ENCODE measurements around the gene MAPKAP1.

Gene MAPKAP1

DNA sequence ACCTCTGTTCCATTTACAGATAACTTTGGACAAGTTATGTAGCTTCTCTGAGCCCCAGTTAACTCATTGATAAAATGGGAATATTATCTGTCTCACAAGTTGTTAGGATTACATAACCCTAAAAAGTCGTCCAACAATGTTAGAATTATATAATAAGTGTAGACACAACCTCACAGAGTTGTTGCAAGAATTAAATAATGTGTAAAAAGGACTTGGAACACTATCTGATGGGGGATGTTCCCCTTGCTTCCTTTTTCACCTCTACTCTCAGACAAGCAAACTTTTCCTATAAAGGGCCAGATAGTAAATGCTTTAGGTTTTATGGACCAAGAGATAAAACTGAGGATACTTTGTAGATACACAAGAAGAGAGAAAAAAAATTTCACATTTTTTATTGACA lies 251.9 kb downstream of the MAPKAP1 start:
- no peak for TF ChIP-seq ZNF274 (IDR thresholded peaks at IDR 0.05; ENCODE audit: low read depth, low read length)
- no peak for TF ChIP-seq SUZ12 (IDR thresholded peaks at IDR 0.05; ENCODE audit: extremely low read depth, insufficient read depth, insufficient read length)
- TF ChIP-seq YY1 (IDR thresholded peaks at IDR 0.05; ENCODE audit: insufficient read depth, insufficient read length): no peak
- H3K9me3 ChIP-seq (ENCODE audit: insufficient read depth, low read length): peaks cover 38% of the 10 kb centered on the region
- H3K27me3 ChIP-seq (ENCODE audit: insufficient read depth, insufficient read length): no peaks in the 10 kb centered on the region
- H3K9ac ChIP-seq (ENCODE audit: insufficient read length, low read depth): no peak overlapping the region
- H3K4me1 ChIP-seq (ENCODE audit: insufficient read depth, insufficient read length): no peaks in the 10 kb centered on the region
- no peak for DNase-seq (ENCODE audit: low read depth, low spot score)
- peaks cover 20% of the 10 kb centered on the region for H3K36me3 ChIP-seq (ENCODE audit: insufficient read depth, insufficient read length, low read length)
- no peak overlapping the region for H3K4me3 ChIP-seq (ENCODE audit: insufficient read length, low read depth)

DNA sequence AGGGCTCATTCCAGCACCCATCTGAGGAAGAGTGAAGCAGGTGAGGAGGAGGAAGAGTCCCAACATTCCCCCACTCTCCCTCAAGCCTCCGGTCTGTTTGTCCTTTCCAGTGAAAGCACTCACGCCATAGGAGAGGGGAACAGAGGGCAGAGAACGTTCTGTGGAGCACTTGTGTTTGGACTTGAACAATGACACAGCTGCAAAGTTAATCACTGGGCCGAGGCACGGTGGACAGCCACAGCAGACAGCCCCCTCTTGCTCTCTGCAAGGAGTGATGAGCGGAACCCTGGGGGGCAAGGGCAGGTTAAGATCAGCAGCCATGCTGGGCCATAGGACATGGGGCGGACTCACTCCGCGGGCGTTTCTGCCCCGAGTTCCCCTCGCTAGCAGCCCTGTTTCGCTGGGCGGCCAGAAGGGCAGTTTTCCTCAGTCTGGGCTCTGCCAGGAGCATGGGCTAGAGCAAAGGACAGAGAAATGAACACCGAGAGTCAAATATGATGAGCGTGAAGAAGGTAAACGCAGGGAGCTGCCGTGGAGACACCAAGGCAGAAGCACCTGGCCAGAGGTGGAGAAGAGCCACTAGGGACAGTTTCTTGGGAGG lies 259.7 kb downstream of the MAPKAP1 start:
- Histone ChIP-seq H3K27me3 (ENCODE audit: insufficient read depth, insufficient read length) (no peaks in the 10 kb centered on the region), H3K9ac (ENCODE audit: insufficient read length, low read depth) (no peak overlapping the region), H3K4me3 (ENCODE audit: insufficient read length, low read depth) (no peak overlapping the region), H3K36me3 (ENCODE audit: insufficient read depth, insufficient read length, low read length) (peaks cover 23% of the 10 kb centered on the region), H3K4me1 (ENCODE audit: insufficient read depth, insufficient read length) (peaks cover 7% of the 10 kb centered on the region), H3K9me3 (ENCODE audit: insufficient read depth, low read length) (no peaks in the 10 kb centered on the region)
- no peak for TF ChIP-seq YY1 (IDR thresholded peaks at IDR 0.05; ENCODE audit: insufficient read depth, insufficient read length)
- no peak for TF ChIP-seq SUZ12 (IDR thresholded peaks at IDR 0.05; ENCODE audit: extremely low read depth, insufficient read depth, insufficient read length)
- no peak for TF ChIP-seq ZNF274 (IDR thresholded peaks at IDR 0.05; ENCODE audit: low read depth, low read length)
- DNase-seq (ENCODE audit: low read depth, low spot score): no peak

DNA sequence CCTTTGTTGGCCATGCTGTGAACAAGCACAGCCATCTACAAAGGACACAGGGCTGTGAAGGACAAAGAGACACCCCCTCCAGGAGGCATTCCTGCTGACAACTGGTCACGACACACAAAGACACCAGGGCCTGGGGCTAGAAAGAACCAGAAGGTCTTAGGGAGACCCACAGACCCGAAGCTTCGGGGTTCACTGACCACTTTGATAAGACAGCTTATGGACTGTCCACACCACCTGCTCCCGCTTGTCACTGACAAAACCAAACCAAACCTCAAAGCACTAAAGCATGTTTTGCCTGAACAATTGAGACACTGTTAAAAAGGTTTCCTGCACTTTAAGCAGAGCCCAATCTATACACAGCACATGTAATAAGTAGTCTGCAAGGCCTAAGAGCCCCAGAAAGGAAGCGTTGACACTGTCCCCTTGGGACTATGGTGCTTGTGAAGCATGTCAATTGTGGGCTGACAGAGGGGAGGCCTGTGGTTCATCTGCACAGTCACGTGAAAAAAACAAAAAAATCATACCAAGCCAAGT lies 260.4 kb downstream of the MAPKAP1 start:
- H3K27me3 ChIP-seq (ENCODE audit: insufficient read depth, insufficient read length): no peaks in the 10 kb centered on the region
- no peak for TF ChIP-seq SUZ12 (IDR thresholded peaks at IDR 0.05; ENCODE audit: extremely low read depth, insufficient read depth, insufficient read length)
- no peak for TF ChIP-seq YY1 (IDR thresholded peaks at IDR 0.05; ENCODE audit: insufficient read depth, insufficient read length)
- no peak for TF ChIP-seq ZNF274 (IDR thresholded peaks at IDR 0.05; ENCODE audit: low read depth, low read length)
- DNase-seq (ENCODE audit: low read depth, low spot score): no peak
- peaks cover 7% of the 10 kb centered on the region for H3K4me1 ChIP-seq (ENCODE audit: insufficient read depth, insufficient read length)
- no peaks in the 10 kb centered on the region for H3K9me3 ChIP-seq (ENCODE audit: insufficient read depth, low read length)
- no peak overlapping the region for H3K9ac ChIP-seq (ENCODE audit: insufficient read length, low read depth)
- H3K4me3 ChIP-seq (ENCODE audit: insufficient read length, low read depth): no peak overlapping the region
- H3K36me3 ChIP-seq (ENCODE audit: insufficient read depth, insufficient read length, low read length): peaks cover 19% of the 10 kb centered on the region

DNA sequence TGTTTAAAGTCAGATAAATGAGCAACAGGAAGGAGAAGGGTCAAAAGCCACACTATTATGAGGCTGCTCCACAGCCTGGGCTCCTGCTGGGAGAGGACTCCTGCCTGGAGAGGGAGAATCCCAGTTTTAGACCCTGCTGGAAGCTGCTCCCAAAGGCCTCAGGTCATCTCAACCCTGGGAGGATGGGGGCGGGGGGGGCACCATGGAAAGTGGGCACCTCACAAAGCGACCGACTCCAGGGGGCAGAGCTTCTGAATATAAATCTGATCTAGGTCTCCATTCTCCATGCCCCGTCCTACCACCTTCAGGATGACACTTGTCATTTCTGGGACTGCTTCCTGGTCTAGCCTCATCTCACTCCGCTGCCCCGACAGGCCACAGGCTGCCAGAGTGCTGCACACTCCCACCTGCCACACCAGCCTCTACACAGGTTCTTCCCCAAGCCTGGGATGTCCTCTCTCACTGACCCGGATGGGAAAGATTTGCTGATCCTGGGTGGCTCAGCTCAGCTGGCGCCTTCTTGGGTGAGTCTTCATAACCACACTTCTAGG lies 262.0 kb downstream of the MAPKAP1 start:
- Histone ChIP-seq H3K9me3 (ENCODE audit: insufficient read depth, low read length) (no peaks in the 10 kb centered on the region), H3K4me1 (ENCODE audit: insufficient read depth, insufficient read length) (peaks cover 7% of the 10 kb centered on the region), H3K9ac (ENCODE audit: insufficient read length, low read depth) (no peak overlapping the region), H3K27me3 (ENCODE audit: insufficient read depth, insufficient read length) (no peaks in the 10 kb centered on the region), H3K4me3 (ENCODE audit: insufficient read length, low read depth) (no peak overlapping the region), H3K36me3 (ENCODE audit: insufficient read depth, insufficient read length, low read length) (peaks cover 24% of the 10 kb centered on the region)
- no peak for DNase-seq (ENCODE audit: low read depth, low spot score)
- TF ChIP-seq ZNF274 (IDR thresholded peaks at IDR 0.05; ENCODE audit: low read depth, low read length) (no peak), SUZ12 (IDR thresholded peaks at IDR 0.05; ENCODE audit: extremely low read depth, insufficient read depth, insufficient read length) (no peak), YY1 (IDR thresholded peaks at IDR 0.05; ENCODE audit: insufficient read depth, insufficient read length) (no peak)

DNA sequence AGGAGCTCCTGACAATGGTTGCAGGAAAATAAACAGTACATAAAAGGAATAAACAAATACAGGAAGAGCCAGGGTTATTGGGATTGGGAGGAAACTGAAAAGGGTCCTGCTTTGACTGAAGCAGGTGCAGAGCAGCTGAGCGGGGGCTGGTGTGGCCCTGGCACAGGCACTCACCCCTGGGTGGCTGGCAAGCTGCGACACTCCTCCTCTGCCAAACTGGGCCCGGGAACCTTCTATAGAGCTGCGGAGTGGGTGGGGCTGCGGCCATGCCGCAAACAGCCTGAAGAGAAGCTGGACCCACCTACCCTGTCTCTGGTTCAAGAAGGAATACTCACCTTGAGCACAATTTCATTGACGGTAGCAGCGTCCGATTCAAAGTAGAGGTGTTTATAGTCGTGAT lies 262.8 kb downstream of the MAPKAP1 start:
- Histone ChIP-seq H3K36me3 (ENCODE audit: insufficient read depth, insufficient read length, low read length) (peaks cover 33% of the 10 kb centered on the region), H3K4me1 (ENCODE audit: insufficient read depth, insufficient read length) (peaks cover 9% of the 10 kb centered on the region), H3K4me3 (ENCODE audit: insufficient read length, low read depth) (no peak overlapping the region), H3K9ac (ENCODE audit: insufficient read length, low read depth) (no peak overlapping the region), H3K27me3 (ENCODE audit: insufficient read depth, insufficient read length) (no peaks in the 10 kb centered on the region), H3K9me3 (ENCODE audit: insufficient read depth, low read length) (no peaks in the 10 kb centered on the region)
- DNase-seq (ENCODE audit: low read depth, low spot score): no peak
- TF ChIP-seq SUZ12 (IDR thresholded peaks at IDR 0.05; ENCODE audit: extremely low read depth, insufficient read depth, insufficient read length) (no peak), YY1 (IDR thresholded peaks at IDR 0.05; ENCODE audit: insufficient read depth, insufficient read length) (no peak), ZNF274 (IDR thresholded peaks at IDR 0.05; ENCODE audit: low read depth, low read length) (no peak)

DNA sequence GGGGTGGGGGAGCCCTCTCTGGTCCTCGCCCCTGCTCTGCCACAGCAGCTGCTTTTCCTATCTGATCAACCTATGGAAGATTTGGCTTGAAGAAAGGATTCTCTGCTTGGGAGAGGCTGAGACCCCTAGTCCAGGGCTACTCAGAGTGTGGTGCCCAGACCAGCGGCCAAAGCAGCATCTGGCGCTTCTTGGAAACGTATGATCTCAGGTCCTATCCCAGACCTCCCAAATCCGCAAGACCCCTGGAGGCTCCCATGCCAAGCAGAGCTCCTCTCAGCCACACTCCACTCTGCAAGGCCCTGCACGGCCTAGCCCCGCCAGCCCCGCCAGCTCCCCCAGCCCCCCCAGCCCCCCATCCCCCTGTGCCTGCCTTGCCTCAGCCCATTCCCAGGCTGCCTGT lies 263.6 kb downstream of the MAPKAP1 start:
- Histone ChIP-seq H3K9ac (ENCODE audit: insufficient read length, low read depth) (no peak overlapping the region), H3K4me3 (ENCODE audit: insufficient read length, low read depth) (no peak overlapping the region), H3K4me1 (ENCODE audit: insufficient read depth, insufficient read length) (peaks cover 9% of the 10 kb centered on the region), H3K27me3 (ENCODE audit: insufficient read depth, insufficient read length) (no peaks in the 10 kb centered on the region), H3K9me3 (ENCODE audit: insufficient read depth, low read length) (no peaks in the 10 kb centered on the region), H3K36me3 (ENCODE audit: insufficient read depth, insufficient read length, low read length) (peaks cover 40% of the 10 kb centered on the region)
- TF ChIP-seq SUZ12 (IDR thresholded peaks at IDR 0.05; ENCODE audit: extremely low read depth, insufficient read depth, insufficient read length): no peak
- TF ChIP-seq YY1 (IDR thresholded peaks at IDR 0.05; ENCODE audit: insufficient read depth, insufficient read length): no peak
- TF ChIP-seq ZNF274 (IDR thresholded peaks at IDR 0.05; ENCODE audit: low read depth, low read length): no peak
- no peak for DNase-seq (ENCODE audit: low read depth, low spot score)

DNA sequence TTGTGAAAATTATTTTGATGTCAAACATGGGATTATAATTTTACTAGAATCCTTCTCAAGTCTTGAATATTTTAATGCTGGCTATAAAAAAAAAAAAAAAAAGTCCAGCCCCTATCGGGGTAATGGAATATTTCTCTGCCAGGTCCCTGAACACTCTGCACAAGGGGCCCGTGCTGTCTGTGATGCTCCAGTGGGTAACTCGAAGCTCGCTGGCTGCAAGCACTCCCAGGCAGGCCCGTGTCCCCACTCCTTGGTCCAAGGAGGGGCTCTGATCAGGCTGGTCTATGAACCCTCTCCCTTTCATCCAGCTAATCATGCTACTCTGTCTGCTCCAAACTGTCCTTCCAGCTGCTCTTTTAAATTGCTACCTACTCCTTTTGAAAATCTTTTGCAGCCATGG lies 264.6 kb downstream of the MAPKAP1 start:
- peaks cover 9% of the 10 kb centered on the region for H3K4me1 ChIP-seq (ENCODE audit: insufficient read depth, insufficient read length)
- H3K9me3 ChIP-seq (ENCODE audit: insufficient read depth, low read length): no peaks in the 10 kb centered on the region
- H3K9ac ChIP-seq (ENCODE audit: insufficient read length, low read depth): no peak overlapping the region
- H3K36me3 ChIP-seq (ENCODE audit: insufficient read depth, insufficient read length, low read length): peaks cover 44% of the 10 kb centered on the region
- no peak overlapping the region for H3K4me3 ChIP-seq (ENCODE audit: insufficient read length, low read depth)
- no peaks in the 10 kb centered on the region for H3K27me3 ChIP-seq (ENCODE audit: insufficient read depth, insufficient read length)
- DNase-seq (ENCODE audit: low read depth, low spot score): no peak
- no peak for TF ChIP-seq ZNF274 (IDR thresholded peaks at IDR 0.05; ENCODE audit: low read depth, low read length)
